Gastroesophageal sphincter (tissue), 3 donors: ENCODE measurements around the gene EMB.
"Not testable (repeated sequence)": the region's sequence is repeated elsewhere in the genome, so short reads cannot be mapped to it uniquely, and the experiment has no call there.

Experiments
- POLR2A ChIP-seq, 2 donors: fragments of 450-650 bp; IDR thresholded peaks; one replicate each; pipeline ENCODE4 v1.6.1; 2017; ENCODE audit warnings: antibody characterized with exemption in 2 of 2, mild to moderate bottlenecking in 2 of 2, moderate library complexity in 1 of 2
- POLR2AphosphoS5 ChIP-seq: sonication (generic); formaldehyde crosslinking; IDR thresholded peaks from one replicate; pipeline ENCODE4 v1.6.1; 2017; ENCODE audit warnings: antibody characterized with exemption
- TF ChIP-seq, protein P1 (sequence below), 4 experiments: fragments of 200-600 bp in 2 of 4; fragments of 450-650 bp in 2 of 4; sonication (generic) in 1 of 4; IDR thresholded peaks; one replicate each; pipeline ENCODE4 v1.5.1; 2017 to 2019; ENCODE audit warnings: antibody characterized with exemption in 4 of 4, mild to moderate bottlenecking in 2 of 4, moderate library complexity in 2 of 4

DNA sequence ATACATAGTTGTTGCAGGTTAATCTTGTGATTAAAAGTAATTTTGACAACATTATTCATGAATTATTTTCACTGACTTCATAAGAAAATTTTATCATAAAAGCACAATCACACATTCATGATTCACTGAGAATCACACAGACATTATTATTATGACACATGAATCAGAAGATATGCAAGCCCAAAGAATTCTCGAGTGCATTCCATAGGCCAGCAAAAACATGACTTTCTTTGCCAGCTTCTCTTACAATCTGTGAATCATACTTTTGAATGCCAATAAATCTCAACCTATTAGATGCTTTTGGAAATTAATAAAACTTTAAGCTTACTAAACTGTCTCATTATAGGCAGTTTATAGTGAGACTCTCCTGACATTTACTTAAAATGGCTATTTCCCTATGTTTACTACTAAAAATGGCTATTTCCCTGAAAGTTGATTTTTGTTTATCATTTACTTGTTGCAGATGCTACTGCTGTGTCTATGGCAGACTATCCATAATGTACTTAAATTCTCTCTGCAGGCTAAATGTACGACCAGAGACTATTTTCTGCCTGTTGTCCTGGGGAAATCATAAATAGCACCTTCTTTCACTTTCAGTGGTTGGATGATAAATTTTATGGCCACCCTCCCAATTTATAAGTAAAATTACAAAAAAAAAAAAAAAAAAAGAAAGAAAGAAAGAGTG lies 47.0 kb downstream of the EMB start:
- TF ChIP-seq, protein P1, sequence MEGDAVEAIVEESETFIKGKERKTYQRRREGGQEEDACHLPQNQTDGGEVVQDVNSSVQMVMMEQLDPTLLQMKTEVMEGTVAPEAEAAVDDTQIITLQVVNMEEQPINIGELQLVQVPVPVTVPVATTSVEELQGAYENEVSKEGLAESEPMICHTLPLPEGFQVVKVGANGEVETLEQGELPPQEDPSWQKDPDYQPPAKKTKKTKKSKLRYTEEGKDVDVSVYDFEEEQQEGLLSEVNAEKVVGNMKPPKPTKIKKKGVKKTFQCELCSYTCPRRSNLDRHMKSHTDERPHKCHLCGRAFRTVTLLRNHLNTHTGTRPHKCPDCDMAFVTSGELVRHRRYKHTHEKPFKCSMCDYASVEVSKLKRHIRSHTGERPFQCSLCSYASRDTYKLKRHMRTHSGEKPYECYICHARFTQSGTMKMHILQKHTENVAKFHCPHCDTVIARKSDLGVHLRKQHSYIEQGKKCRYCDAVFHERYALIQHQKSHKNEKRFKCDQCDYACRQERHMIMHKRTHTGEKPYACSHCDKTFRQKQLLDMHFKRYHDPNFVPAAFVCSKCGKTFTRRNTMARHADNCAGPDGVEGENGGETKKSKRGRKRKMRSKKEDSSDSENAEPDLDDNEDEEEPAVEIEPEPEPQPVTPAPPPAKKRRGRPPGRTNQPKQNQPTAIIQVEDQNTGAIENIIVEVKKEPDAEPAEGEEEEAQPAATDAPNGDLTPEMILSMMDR (IDR thresholded peaks at IDR 0.05): not testable (repeated sequence)
- TF ChIP-seq POLR2AphosphoS5; POLR2A (IDR thresholded peaks at IDR 0.05): not testable (repeated sequence)
